ENCODE results near the gene PIH1D1. TPM values are rescaled to one million over a fixed set of nuclear protein-coding genes. Genes with fewer than 3 reads are reported as not detected.

Gene PIH1D1
- total RNA-seq, 1 experiment from 2014 or later, result 153 TPM

GRCh38 chr19:49443366-49444099, 8.1 kb downstream of the PIH1D1 start (continued):
- TF ChIP-seq, protein P1, sequence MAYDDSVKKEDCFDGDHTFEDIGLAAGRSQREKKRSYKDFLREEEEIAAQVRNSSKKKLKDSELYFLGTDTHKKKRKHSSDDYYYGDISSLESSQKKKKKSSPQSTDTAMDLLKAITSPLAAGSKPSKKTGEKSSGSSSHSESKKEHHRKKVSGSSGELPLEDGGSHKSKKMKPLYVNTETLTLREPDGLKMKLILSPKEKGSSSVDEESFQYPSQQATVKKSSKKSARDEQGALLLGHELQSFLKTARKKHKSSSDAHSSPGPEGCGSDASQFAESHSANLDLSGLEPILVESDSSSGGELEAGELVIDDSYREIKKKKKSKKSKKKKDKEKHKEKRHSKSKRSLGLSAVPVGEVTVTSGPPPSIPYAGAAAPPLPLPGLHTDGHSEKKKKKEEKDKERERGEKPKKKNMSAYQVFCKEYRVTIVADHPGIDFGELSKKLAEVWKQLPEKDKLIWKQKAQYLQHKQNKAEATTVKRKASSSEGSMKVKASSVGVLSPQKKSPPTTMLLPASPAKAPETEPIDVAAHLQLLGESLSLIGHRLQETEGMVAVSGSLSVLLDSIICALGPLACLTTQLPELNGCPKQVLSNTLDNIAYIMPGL (CRISPR knock-in tag; IDR thresholded peaks at IDR 0.05), result peak; percentile 73; the same call in 1 of the 2 replicates
- TF ChIP-seq CREM (CRISPR knock-in tag; IDR thresholded peaks at IDR 0.05) (peak; percentile 12; the same call in 1 of the 2 replicates), MYBL2 (CRISPR knock-in tag; IDR thresholded peaks at IDR 0.05) (peak; percentile 43; the same call in 1 of the 2 replicates)

GRCh38 chr19:49442771-49443365, 8.7 kb downstream of the PIH1D1 start:
- H3K27me3 Mint-ChIP-seq (ENCODE audit: low read depth), result peaks cover 45% of the 10 kb centered on the region
- peak; percentile 68 for ATAC-seq
- H3K9me3 Mint-ChIP-seq, result no peaks in the 10 kb centered on the region
- peaks cover 29% of the 10 kb centered on the region for H3K4me1 Mint-ChIP-seq
- ChIA-PET CTCF (interaction anchor here (0.6 to 2.8 kb wide), 29 partner anchors 10 to 244 kb away, joined by 3 to 34 read pairs (median 7); partner anchors contain the start of genes ALDH16A1, DKKL1, GFY and PIH1D1), POLR2A (interaction anchor here (1.1 to 1.5 kb wide), 5 partner anchors 9 to 80 kb away, joined by 3 to 4 read pairs (median 3); partner anchors contain the start of genes DKKL1 and PIH1D1)
- peak; percentile 100 for DNase-seq (ENCODE audit: low spot score)
- no peak overlapping the region for H3K27ac Mint-ChIP-seq
- H3K4me3 Mint-ChIP-seq, result peak overlapping the region; percentile 63
- peaks cover 6% of the 10 kb centered on the region for H3K36me3 Mint-ChIP-seq
- TF ChIP-seq NR3C1 (CRISPR knock-in tag; conservative IDR thresholded peaks at IDR 0.05; ENCODE audit: low read depth) (no peak), SP1 (CRISPR knock-in tag; conservative IDR thresholded peaks at IDR 0.05) (peak; percentile 61)
- TF ChIP-seq, protein P2, sequence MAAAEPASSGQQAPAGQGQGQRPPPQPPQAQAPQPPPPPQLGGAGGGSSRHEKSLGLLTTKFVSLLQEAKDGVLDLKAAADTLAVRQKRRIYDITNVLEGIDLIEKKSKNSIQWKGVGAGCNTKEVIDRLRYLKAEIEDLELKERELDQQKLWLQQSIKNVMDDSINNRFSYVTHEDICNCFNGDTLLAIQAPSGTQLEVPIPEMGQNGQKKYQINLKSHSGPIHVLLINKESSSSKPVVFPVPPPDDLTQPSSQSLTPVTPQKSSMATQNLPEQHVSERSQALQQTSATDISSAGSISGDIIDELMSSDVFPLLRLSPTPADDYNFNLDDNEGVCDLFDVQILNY (CRISPR knock-in tag; IDR thresholded peaks at IDR 0.05), result 0 out of 2 replicates have a peak, but pooled peaks have one; percentile 39
- TF ChIP-seq, protein P3, sequence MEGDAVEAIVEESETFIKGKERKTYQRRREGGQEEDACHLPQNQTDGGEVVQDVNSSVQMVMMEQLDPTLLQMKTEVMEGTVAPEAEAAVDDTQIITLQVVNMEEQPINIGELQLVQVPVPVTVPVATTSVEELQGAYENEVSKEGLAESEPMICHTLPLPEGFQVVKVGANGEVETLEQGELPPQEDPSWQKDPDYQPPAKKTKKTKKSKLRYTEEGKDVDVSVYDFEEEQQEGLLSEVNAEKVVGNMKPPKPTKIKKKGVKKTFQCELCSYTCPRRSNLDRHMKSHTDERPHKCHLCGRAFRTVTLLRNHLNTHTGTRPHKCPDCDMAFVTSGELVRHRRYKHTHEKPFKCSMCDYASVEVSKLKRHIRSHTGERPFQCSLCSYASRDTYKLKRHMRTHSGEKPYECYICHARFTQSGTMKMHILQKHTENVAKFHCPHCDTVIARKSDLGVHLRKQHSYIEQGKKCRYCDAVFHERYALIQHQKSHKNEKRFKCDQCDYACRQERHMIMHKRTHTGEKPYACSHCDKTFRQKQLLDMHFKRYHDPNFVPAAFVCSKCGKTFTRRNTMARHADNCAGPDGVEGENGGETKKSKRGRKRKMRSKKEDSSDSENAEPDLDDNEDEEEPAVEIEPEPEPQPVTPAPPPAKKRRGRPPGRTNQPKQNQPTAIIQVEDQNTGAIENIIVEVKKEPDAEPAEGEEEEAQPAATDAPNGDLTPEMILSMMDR (IDR thresholded peaks at IDR 0.05), result no peak

- Mint-ChIP-seq H3K36me3 (peaks cover 6% of the 10 kb centered on the region), H3K27ac (peak overlapping the region; percentile 81; the same call in 1 of the 2 replicates), H3K4me3 (peak overlapping the region; percentile 63), H3K9me3 (no peaks in the 10 kb centered on the region), H3K27me3 (ENCODE audit: low read depth) (peaks cover 50% of the 10 kb centered on the region), H3K4me1 (peaks cover 24% of the 10 kb centered on the region)
- CTCF ChIA-PET, result interaction anchor here (0.6 to 2.8 kb wide), 30 partner anchors 10 to 244 kb away, joined by 3 to 34 read pairs (median 7); partner anchors contain the start of genes ALDH16A1, DKKL1, GFY and PIH1D1
- POLR2A ChIA-PET, result interaction anchor here (1.1 to 1.5 kb wide), 5 partner anchors 9 to 79 kb away, joined by 3 to 4 read pairs (median 3); partner anchors contain the start of genes DKKL1 and PIH1D1
- DNase-seq (ENCODE audit: low spot score), result peak; percentile 67
- TF ChIP-seq RORB (CRISPR knock-in tag; IDR thresholded peaks at IDR 0.05), result no peak
- TF ChIP-seq TEAD1 (CRISPR knock-in tag; IDR thresholded peaks at IDR 0.05), result 0 out of 2 replicates have a peak, but pooled peaks have one; percentile 23
- peak; percentile 0 for ATAC-seq
Measured at GRCh38 chr19:49442354-49442753, 9.3 kb downstream of the PIH1D1 start.

DNA sequence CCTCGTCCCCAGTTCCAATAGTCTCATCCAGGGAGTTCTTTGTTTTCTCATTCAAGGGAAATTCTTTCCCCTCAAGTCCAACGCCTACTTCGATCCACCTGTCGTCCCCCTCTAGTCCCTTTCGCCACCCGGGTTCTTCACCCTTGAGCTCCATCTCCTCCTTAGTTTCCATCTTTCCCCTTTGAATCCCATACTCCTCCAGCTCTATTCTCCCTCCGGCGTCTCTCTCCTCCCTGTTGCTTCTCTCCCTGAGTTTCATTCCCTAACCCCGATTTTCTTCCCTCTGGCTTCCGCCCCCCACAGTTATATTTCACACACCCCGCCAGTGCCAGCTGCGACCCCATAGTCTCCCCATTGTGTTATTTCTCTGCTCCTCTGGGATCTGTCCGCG, 9.7 kb downstream of the PIH1D1 start:
- Mint-ChIP-seq H3K4me3 (peak overlapping the region; percentile 63), H3K9me3 (no peaks in the 10 kb centered on the region), H3K27ac (peak overlapping the region; percentile 50), H3K36me3 (peaks cover 6% of the 10 kb centered on the region), H3K27me3 (ENCODE audit: low read depth) (peaks cover 54% of the 10 kb centered on the region), H3K4me1 (peaks cover 23% of the 10 kb centered on the region)
- ChIA-PET CTCF (interaction anchor here (0.6 to 2.8 kb wide), 20 partner anchors 10 to 243 kb away, joined by 3 to 34 read pairs (median 8); partner anchors contain the start of genes ALDH16A1, DKKL1, GFY and PIH1D1), POLR2A (interaction anchor here (1.1 to 1.3 kb wide), 3 partner anchors 12 to 79 kb away, joined by 3 to 4 read pairs (median 4); partner anchors contain the start of gene DKKL1)
- TF ChIP-seq ZNF138 (CRISPR knock-in tag; conservative IDR thresholded peaks at IDR 0.05) (no peak), EMX1 (CRISPR knock-in tag; IDR thresholded peaks at IDR 0.05) (no peak), TCF7 (CRISPR knock-in tag; IDR thresholded peaks at IDR 0.05; ENCODE audit: low read depth) (no peak), ZNF396 (CRISPR knock-in tag; IDR thresholded peaks at IDR 0.05; ENCODE audit: borderline replicate concordance) (no peak), ZNF232 (CRISPR knock-in tag; IDR thresholded peaks at IDR 0.05) (no peak), GABPB1 (CRISPR knock-in tag; IDR thresholded peaks at IDR 0.05) (no peak)
- TF ChIP-seq, protein P1 (CRISPR knock-in tag; IDR thresholded peaks at IDR 0.05), result no peak
- DNase-seq (ENCODE audit: low spot score), result no peak
- ATAC-seq, result no peak
